Measurements from ENCODE around the gene RHOA. TPM values are rescaled to one million over a fixed set of nuclear protein-coding genes. Genes with fewer than 3 reads are reported as not detected.
"Not testable (repeated sequence)": the region's sequence is repeated elsewhere in the genome, so short reads cannot be mapped to it uniquely, and the experiment has no call there.

The RHOA gene
- total RNA-seq, 1 donor from 2014 or later, result 300 TPM

- no peak for TF ChIP-seq CTCF (conservative IDR thresholded peaks at IDR 0.05)
- Mint-ChIP-seq H3K27ac (peak overlapping the region; percentile 95), H3K4me3 (peak overlapping the region; percentile 98), H3K36me3 (peaks cover 16% of the 10 kb centered on the region), H3K27me3 (no peaks in the 10 kb centered on the region), H3K4me1 (ENCODE audit: unreplicated experiment) (peaks cover 43% of the 10 kb centered on the region), H3K9me3 (no peaks in the 10 kb centered on the region)
- DNase-seq (ENCODE audit: extremely low spot score, unreplicated experiment), result no peak
Observed at GRCh38 chr3:49410846-49411534, 786 bp downstream of the RHOA start.

- H3K4me3 Mint-ChIP-seq, result peak overlapping the region; percentile 98
- H3K27ac Mint-ChIP-seq, result peak overlapping the region; percentile 95
- peaks cover 20% of the 10 kb centered on the region for H3K36me3 Mint-ChIP-seq
- peaks cover 46% of the 10 kb centered on the region for H3K4me1 Mint-ChIP-seq (ENCODE audit: unreplicated experiment)
- no peaks in the 10 kb centered on the region for H3K27me3 Mint-ChIP-seq
- TF ChIP-seq CTCF (conservative IDR thresholded peaks at IDR 0.05), result no peak
- DNase-seq (ENCODE audit: extremely low spot score, unreplicated experiment), result no peak
- H3K9me3 Mint-ChIP-seq, result no peaks in the 10 kb centered on the region
Observed at GRCh38 chr3:49410066-49410845, 1.5 kb downstream of the RHOA start.

DNA sequence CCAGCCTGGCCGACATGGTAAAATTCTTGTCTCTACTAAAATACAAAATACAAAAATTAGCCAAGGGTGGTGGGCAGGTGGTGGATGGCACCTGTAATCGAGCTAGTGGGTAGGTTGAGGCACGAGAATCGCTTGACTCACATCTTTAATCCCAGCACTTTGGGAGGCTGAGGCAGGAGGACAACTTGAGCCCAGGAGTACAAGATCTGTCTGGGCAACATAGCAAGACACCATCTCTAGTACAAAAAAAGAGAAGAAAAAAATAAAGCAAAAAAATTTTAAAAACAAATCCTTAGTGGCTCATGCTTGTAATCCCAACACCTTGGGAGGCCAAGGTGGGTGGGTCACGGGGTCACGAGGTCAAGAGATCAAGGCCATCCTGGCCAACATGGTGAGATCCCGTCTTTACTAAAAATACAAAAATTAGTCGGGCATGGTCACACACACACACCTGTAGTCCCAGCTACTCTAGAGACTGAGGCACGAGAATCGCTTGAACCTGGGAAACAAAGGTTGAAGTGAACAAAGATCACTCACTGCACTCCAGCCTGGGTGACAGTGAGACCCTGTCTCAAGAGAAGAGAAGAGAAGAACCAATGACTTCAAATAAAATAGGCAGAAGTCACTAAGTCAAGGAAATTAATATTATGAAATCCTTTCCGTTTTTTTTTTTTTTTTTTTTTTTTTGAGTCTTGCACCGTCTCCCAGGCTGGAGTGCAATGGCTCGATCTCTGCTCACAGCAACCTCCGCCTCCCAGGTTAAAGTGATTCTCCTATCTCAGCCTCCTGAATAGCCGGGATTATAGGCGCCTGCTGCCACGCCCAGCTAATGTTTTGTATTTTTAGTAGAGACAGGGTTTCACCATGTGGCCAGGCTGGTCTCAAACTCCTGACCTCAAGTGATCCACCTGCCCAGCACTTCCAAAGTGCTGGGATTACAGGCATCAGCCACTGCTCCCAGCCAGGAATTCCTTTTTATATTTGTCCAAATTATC is 4.9 kb downstream of the RHOA start:
- Mint-ChIP-seq H3K27ac (peak overlapping the region; percentile 34), H3K4me1 (ENCODE audit: unreplicated experiment) (peaks cover 39% of the 10 kb centered on the region), H3K36me3 (peaks cover 20% of the 10 kb centered on the region), H3K27me3 (no peaks in the 10 kb centered on the region), H3K9me3 (no peaks in the 10 kb centered on the region), H3K4me3 (no peak overlapping the region)
- no peak for DNase-seq (ENCODE audit: extremely low spot score, unreplicated experiment)
- TF ChIP-seq CTCF (conservative IDR thresholded peaks at IDR 0.05), result no peak

DNA sequence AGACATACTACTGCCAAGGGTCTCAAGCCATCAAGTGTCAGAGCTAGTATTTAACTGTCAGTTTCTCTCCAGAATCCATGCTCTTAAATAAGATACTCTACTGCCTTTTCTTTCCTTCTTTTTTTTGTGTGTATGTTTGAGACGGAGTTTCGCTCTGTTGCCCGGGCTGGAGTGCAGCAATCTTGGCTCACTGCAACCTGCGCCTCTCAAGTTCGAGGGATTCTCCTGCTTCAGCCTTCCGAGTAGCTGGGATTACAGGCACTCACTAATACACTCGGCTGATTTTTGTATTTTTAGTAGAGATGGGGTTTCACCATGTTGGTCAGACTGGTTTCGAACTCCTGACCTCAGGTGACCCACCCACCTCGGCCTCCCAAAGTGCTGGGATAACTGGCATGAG is 6.2 kb downstream of the RHOA start:
- Mint-ChIP-seq H3K36me3 (peaks cover 17% of the 10 kb centered on the region), H3K27ac (peak overlapping the region; percentile 13), H3K4me1 (ENCODE audit: unreplicated experiment) (peaks cover 37% of the 10 kb centered on the region)
- H3K9me3 Mint-ChIP-seq; H3K4me3 Mint-ChIP-seq; DNase-seq (ENCODE audit: extremely low spot score, unreplicated experiment); H3K27me3 Mint-ChIP-seq: not testable (repeated sequence)

DNA sequence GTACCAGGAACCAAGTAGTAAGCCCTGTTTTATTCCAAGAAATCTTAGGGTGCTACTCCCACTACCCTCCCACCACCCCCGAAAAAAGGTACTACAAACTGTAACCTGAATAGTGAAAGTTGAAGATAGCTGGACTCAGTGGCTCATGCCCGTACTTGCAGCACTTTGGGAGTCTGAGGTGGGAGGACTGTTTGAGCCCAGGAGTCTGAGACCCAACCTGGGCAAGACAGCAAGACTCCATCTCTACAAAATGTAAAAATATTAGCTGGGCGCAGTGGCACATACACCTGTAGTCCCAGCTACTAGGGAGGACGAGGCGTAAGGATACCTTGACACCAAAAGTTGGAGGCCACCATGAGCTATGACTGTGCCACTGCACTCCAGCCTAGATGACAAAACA is 7.9 kb downstream of the RHOA start:
- Mint-ChIP-seq H3K9me3 (no peaks in the 10 kb centered on the region), H3K36me3 (peaks cover 12% of the 10 kb centered on the region), H3K4me3 (no peak overlapping the region), H3K27me3 (no peaks in the 10 kb centered on the region), H3K4me1 (ENCODE audit: unreplicated experiment) (peaks cover 35% of the 10 kb centered on the region), H3K27ac (no peak overlapping the region)
- TF ChIP-seq CTCF (conservative IDR thresholded peaks at IDR 0.05), result no peak
- DNase-seq (ENCODE audit: extremely low spot score, unreplicated experiment), result no peak
